Right renal pelvis (tissue), 4 donors: Measurements from ENCODE around the gene UST. TPM values are rescaled to one million over a fixed set of nuclear protein-coding genes. Genes with fewer than 3 reads are reported as not detected.
"Not testable (repeated sequence)": the region's sequence is repeated elsewhere in the genome, so short reads cannot be mapped to it uniquely, and the experiment has no call there.

Experiments
- DNase-seq, 4 donors: peaks; one replicate each; pipeline ENCODE4 v3.0.0-alpha.2; 2013; ENCODE audit warnings: low read depth in 4 of 4, low spot score in 3 of 4, missing footprints in 1 of 4
- polyA plus RNA-seq, 4 donors: library from polyadenylated mRNA; unstranded; fragments of 120-200 nt; gene quantifications; one replicate each; pipeline ENCODE4 v1.2.1, GENCODE V29; 2013; ENCODE audit not compliant: insufficient read length in 4 of 4

The UST gene
- polyA plus RNA-seq, 4 donors: 10.6 to 13.2 (median 12.3) TPM

DNA sequence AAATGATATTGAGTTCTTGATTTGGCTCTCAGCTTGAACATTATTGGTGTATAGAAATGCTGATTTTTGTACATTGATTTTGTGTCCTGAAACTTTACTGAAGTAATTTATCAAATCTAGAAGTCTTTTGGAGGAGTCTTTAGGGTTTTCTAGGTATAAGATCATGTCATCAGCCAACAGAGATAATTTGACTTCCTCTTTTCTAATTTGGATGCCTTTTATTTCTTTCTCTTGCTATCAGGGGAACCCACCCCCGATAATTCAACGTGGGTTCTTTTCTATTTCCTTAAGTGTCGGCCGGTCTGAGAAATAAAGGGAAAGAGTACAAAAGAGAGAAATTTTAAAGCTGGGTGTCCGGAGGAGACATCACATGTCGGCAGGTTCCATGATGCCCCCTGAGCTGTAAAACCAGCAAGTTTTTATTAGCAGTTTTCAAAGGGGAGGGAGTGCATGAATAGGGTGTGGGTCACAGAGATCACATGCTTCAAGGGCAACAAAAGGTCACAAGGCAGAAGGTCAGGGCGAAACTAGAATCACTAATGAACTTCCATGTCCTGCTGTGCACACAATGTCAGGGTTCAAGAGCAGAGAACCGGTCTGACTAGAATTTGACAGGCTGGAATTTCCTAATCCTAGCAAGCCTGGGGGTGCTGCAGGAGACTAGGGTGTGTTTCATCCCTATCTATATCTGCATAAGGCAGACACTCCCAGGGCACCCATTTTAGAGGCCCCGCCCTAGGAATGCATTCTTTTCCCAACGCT lies 17.6 kb downstream of the UST start:
- not testable (repeated sequence) for DNase-seq

- DNase-seq: no peak
Observed at GRCh38 chr6:148765898-148766808, 19.3 kb downstream of the UST start.

GRCh38 chr6:148768646-148769270 lies 21.9 kb downstream of the UST start:
- DNase-seq: no peak

- no peak for DNase-seq
Observed at GRCh38 chr6:148769304-148769968, 22.6 kb downstream of the UST start.

DNA sequence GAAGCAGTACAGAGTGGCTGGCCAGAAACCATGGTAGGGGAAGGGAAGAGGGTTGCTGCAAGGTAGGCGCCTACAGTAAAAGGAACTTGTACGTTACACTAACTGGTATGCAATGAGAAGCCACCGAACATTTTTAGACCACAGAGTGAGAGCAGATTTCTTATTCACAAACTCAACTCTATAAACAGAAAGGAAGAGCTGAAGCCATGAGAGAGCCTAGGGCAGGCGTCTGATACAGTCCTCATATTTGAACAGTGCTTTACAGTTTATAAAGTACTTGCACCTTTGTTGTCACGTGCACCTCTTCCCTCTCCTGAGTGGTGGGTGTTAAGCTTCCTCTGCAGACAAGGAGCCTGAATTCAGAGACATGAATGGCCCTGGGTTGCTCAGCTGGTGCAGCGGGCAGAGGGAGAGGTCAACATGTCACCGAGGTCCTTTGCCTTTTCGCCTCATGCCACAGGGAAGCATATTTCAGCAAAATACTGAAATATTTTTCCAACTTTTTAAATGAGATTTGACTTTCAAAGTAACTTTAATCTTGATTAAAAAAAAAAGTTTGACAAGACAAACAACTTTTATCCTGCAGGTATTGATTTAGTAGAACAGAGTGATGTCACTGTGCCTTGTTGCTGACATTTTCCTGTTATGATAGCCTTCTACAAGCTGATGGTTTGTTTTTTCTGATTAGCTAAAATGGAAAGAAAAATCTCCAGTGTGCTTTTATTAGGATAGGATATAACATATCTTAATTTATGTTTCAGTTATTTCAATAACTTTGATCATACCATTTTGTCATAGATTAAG lies 23.8 kb downstream of the UST start:
- DNase-seq: no peak

DNA sequence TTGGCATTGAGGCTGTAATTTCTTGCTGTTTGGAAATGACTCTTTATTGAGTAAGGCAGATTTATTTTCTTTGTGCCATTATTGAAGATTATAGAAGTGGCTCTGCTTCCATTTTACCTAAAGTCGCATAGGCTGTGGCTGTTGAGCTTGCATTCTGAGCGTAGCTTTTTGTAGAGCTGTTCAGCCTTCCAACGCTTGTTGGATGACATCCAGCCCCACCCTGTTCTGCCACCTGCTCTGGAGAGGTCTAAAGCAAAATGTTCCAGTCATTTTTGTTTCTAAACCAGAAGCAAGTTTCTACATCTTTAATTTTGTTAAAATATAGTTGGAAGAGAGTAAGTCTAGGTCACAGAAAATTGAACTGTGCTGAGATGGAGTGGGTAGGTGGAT lies 24.4 kb downstream of the UST start:
- no peak for DNase-seq

- DNase-seq: no peak
Observed at GRCh38 chr6:148771896-148772554, 25.2 kb downstream of the UST start.

- DNase-seq: no peak
Observed at GRCh38 chr6:148775161-148775560, 28.3 kb downstream of the UST start.

DNA sequence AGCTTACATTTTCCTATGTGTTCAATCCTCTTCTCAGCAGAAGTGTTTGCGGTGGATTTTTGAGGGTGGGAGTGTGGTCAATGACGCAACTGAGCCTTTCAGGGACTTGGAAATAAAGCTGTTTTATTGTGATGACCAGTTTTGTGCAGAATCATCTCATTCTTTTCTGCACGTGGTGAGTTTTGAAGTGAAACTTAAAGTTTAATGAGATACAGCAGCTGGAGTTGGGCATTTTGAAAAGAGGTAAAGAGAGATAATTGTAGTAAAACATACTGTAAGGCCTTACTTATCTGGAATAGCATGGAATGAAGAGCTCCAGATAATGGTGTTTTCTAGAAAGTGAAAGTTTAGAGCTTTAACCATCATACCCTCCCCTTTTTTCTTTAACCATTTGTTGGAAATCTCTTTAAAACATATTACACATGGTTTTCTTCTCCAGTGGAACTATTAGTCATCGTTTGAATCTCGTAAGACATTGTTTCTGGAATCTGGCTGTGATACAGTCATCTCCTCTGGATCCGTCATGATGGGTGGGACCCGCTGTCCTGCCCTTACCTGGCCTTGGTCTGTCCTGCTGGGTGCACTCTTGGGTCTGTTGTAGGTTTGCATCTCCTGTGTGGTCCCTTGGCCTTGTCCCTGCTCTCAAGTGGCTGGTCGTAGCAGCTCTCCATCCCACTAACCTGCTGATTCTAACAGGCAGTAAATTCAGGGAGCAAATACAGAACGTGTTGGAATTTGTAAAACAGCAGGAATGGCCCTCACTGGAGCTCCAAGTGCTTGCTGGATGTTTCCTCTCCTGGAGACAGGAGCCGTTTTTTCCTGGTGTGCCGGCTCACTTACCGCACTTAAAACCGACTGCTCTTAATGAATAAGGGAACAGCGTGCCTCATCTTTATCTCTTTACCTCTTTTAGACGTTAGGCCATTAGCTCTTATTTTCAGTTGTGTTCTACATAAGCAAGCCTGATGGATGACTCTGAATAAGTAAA lies 29.8 kb downstream of the UST start:
- no peak for DNase-seq

- DNase-seq: no peak
Observed at GRCh38 chr6:148779142-148779562, 32.3 kb downstream of the UST start.

DNA sequence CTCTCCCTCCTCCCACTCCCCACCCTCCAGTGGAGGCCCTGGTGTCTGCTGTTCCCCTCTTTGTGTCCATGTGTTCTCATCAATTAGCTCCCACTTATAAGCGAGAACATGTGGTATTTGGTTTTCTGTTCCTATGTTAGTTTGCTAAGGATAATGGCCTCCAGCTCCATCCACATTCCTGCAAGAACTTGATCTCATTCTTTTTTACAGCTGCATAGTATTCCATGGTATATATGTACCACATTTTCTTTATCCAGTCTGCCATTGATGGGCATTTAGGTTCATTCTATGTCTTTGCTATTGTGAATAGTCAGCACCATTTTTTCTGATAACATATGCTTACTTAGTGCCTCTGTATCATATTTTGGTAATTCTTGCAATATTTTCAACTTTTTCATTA lies 33.6 kb downstream of the UST start:
- DNase-seq: not testable (repeated sequence)

DNA sequence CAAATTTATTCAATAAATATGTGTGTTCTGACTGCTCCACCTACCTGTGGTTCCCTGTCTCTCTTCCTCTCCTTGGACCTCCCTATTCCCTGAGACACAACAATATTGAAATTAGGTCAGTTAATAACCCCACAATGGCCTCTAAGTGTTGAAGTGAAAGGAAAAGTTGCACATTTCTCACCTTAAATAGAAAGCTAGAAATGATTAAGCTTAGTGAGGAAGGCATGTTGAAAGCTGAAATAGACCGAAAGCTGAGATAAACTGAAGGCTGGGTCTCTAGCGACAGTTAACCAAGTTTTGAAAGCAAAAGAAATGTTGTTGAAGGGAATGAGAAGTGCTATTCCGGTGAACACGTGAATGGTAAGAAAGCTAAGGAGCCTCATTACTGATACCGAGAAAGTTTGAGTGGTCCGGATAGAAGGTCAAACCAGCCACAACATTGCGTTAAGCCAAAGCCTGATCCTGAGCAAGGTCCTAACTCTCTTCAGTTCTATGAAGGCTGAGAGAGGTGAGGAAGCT lies 34.1 kb downstream of the UST start:
- DNase-seq: no peak

GRCh38 chr6:148789948-148790347 lies 43.1 kb downstream of the UST start:
- DNase-seq: no peak

- no peak for DNase-seq
Observed at GRCh38 chr6:148790404-148790803, 43.6 kb downstream of the UST start.

GRCh38 chr6:148790817-148791216 lies 44.0 kb downstream of the UST start:
- DNase-seq: peak in 1 of 4 donors; percentile 2

DNA sequence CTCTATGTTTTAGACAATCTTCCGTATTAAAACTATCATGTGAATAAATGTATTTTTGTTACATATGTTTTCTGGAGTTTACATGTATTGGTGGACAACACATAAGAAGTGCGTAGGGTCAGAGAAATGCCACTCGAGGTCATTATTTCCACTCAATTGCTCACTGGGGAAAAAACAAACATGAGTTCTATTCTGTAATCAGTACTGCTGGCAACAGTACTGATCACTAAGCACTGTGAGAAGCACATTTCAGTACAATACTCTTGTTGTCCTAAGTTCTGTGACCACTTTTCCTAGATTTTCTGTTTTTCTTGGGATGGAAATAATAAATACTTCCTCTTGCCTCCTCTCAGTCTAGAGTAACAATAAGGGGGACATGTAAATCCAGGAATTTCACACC lies 44.5 kb downstream of the UST start:
- DNase-seq: no peak

GRCh38 chr6:148793721-148794120 lies 46.9 kb downstream of the UST start:
- no peak for DNase-seq

DNA sequence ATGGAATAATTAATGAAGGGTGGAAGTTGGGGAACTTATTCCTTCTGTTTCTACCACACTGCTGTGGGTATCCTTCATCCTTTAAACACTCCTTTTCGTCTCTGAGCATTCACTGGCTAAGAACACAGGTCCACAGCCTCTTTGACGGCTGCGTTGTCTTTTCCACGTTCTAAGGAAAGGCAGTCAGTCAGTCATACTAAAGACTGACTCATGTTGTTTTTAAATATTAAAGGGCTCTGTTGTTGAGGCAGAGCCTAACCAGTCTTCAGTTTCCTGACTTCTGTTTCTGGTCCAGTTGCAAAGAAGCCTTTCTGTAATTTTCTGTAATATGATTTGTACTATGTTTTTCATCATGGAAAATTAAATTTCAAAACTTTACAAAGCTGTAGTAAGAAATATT lies 48.0 kb downstream of the UST start:
- DNase-seq: no peak
